Uterus (tissue), 4 donors: ENCODE measurements around the gene CADPS2. TPM values are rescaled to one million over a fixed set of nuclear protein-coding genes. Genes with fewer than 3 reads are reported as not detected.

Experiments used
- DNase-seq, 2 donors: peaks; one replicate each; pipeline ENCODE4 v3.0.0-alpha.2; 2019 to 2020
- H3K27ac ChIP-seq, 2 donors: fragments of 200-600 bp; sonication (generic); 1 replicate in 1 of 2; 2 replicates in 1 of 2; pipeline ENCODE4 v1.5.1; 2016 to 2018
- H3K27me3 ChIP-seq, 2 donors: fragments of 200-600 bp; sonication (generic); one replicate each; pipeline ENCODE4 v1.5.1; 2018 to 2019; ENCODE audit warnings: control low read depth in 1 of 2
- H3K36me3 ChIP-seq, 2 donors: fragments of 200-600 bp; sonication (generic); one replicate each; pipeline ENCODE4 v1.5.1; 2019; ENCODE audit warnings: control low read depth in 1 of 2
- H3K4me1 ChIP-seq, 2 donors: fragments of 200-600 bp; sonication (generic); one replicate each; pipeline ENCODE4 v1.5.1; 2018 to 2019; ENCODE audit warnings: control low read depth in 1 of 2
- H3K4me3 ChIP-seq, 2 donors: fragments of 200-600 bp; sonication (generic); 1 replicate in 1 of 2; 2 replicates in 1 of 2; pipeline ENCODE4 v1.5.1; 2018 to 2019; ENCODE audit warnings: mild to moderate bottlenecking in 1 of 2
- H3K9me3 ChIP-seq, 2 donors: fragments of 200-600 bp; sonication (generic); one replicate each; pipeline ENCODE4 v1.5.1; 2019; ENCODE audit warnings: control low read depth in 1 of 2
- CTCF ChIP-seq, 4 experiments: fragments of 200-600 bp in 2 of 4; fragments of 450-650 bp in 2 of 4; sonication (generic) in 2 of 4; IDR thresholded peaks; one replicate each; pipeline ENCODE4 v1.5.1; 2016 to 2019; ENCODE audit warnings: antibody characterized with exemption in 4 of 4, mild to moderate bottlenecking in 2 of 4, moderate library complexity in 1 of 4
- POLR2A ChIP-seq, 2 donors: fragments of 450-650 bp; IDR thresholded peaks; one replicate each; pipeline ENCODE4 v1.6.1; 2016; ENCODE audit warnings: antibody characterized with exemption in 2 of 2, mild to moderate bottlenecking in 1 of 2, moderate library complexity in 1 of 2
- intact Hi-C: fragments of 100-400 bp; cut with DNase I; formaldehyde crosslinking; loops from one replicate; pipeline ENCODE4 v1.15.1; 2023; ENCODE audit warnings: low total_unique reads
- total RNA-seq, 4 donors: library from RNA; depleted of rRNA in 3 of 4; stranded (reverse); fragments of >200 nt in 3 of 4; gene quantifications; one replicate each; pipeline versions ENCODE4 v1.1.0 to v1.2.4, GENCODE V29; 2014 to 2023
- donor health status: DM: yes; HTN: yes; CAD: no.

Gene CADPS2
- total RNA-seq, 4 donors from 2014 or later, result 11.5 to 119 (median 36.8) TPM

- H3K27me3 ChIP-seq, result no peaks in the 10 kb centered on the region
- no peak for DNase-seq
- no peaks in the 10 kb centered on the region for H3K4me1 ChIP-seq
- no peak for TF ChIP-seq POLR2A (IDR thresholded peaks at IDR 0.05)
- TF ChIP-seq CTCF (IDR thresholded peaks at IDR 0.05), result no peak
- intact Hi-C loops, result no loop called here
- no peaks in the 10 kb centered on the region for H3K36me3 ChIP-seq
- no peaks in the 10 kb centered on the region for H3K9me3 ChIP-seq
- no peak overlapping the region for H3K27ac ChIP-seq
- H3K4me3 ChIP-seq, result no peak overlapping the region
Observed at GRCh38 chr7:122467661-122468449, 418.4 kb downstream of the CADPS2 start.

- Histone ChIP-seq H3K27ac (no peak overlapping the region), H3K36me3 (no peaks in the 10 kb centered on the region), H3K4me3 (no peak overlapping the region), H3K4me1 (no peaks in the 10 kb centered on the region), H3K27me3 (no peaks in the 10 kb centered on the region), H3K9me3 (no peaks in the 10 kb centered on the region)
- no peak for TF ChIP-seq CTCF (IDR thresholded peaks at IDR 0.05)
- no peak for TF ChIP-seq POLR2A (IDR thresholded peaks at IDR 0.05)
- no peak for DNase-seq
- intact Hi-C loops, result no loop called here
Observed at GRCh38 chr7:122465296-122465695, 421.0 kb downstream of the CADPS2 start.

GRCh38 chr7:122463631-122464030 lies 422.6 kb downstream of the CADPS2 start:
- no peak overlapping the region for H3K4me3 ChIP-seq
- intact Hi-C loops, result no loop called here
- TF ChIP-seq POLR2A (IDR thresholded peaks at IDR 0.05) (no peak), CTCF (IDR thresholded peaks at IDR 0.05) (no peak)

GRCh38 chr7:122460936-122461335 lies 425.3 kb downstream of the CADPS2 start:
- H3K27me3 ChIP-seq, result no peaks in the 10 kb centered on the region
- H3K4me1 ChIP-seq, result no peaks in the 10 kb centered on the region
- intact Hi-C loops, result no loop called here
- TF ChIP-seq CTCF (IDR thresholded peaks at IDR 0.05) (no peak), POLR2A (IDR thresholded peaks at IDR 0.05) (no peak)
- no peak overlapping the region for H3K27ac ChIP-seq
- H3K36me3 ChIP-seq, result no peaks in the 10 kb centered on the region
- H3K4me3 ChIP-seq, result no peak overlapping the region
- H3K9me3 ChIP-seq, result no peaks in the 10 kb centered on the region
- no peak for DNase-seq

More at GRCh38 chr7:122463631-122464030, 422.6 kb downstream of the CADPS2 start:
- Histone ChIP-seq H3K4me1 (no peaks in the 10 kb centered on the region), H3K36me3 (no peaks in the 10 kb centered on the region), H3K27ac (no peak overlapping the region), H3K27me3 (no peaks in the 10 kb centered on the region), H3K9me3 (no peaks in the 10 kb centered on the region)
- no peak for DNase-seq

GRCh38 chr7:122457969-122458368 lies 428.3 kb downstream of the CADPS2 start:
- intact Hi-C loops, result no loop called here
- no peak for TF ChIP-seq POLR2A (IDR thresholded peaks at IDR 0.05)
- Histone ChIP-seq H3K4me3 (no peak overlapping the region), H3K9me3 (no peaks in the 10 kb centered on the region), H3K27ac (no peak overlapping the region), H3K27me3 (no peaks in the 10 kb centered on the region), H3K4me1 (no peaks in the 10 kb centered on the region), H3K36me3 (no peaks in the 10 kb centered on the region)
- DNase-seq, result no peak
